Activated CD4-positive, alpha-beta T cell treated with anti-CD3 and anti-CD28 coated beads, Interleukin-2, amount 50 U/mL, for 1 hour (primary cell): ENCODE measurements around the gene SUGCT.

Experiments used
- DNase-seq: peaks from one replicate; pipeline ENCODE4 v3.0.0-alpha.2; 2020

SUGCT gene

DNA sequence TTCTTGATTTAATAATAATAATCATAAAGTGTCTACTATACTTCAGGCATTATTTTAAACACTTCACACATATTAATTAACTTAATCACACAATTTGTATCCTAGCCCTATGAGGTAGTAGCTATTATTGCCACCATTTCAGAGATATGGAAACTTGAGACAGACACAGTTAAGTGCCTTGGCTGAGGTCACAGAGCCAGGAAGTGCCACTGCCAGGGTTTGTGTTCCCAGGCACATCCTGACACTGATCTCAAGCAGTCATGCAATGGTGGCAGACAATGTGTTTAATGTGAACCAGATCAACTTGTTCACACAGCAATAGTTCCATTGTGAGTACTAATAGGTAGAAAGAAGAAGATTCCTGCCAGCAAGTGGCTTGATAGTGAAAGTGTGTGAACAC is 666.0 kb downstream of the SUGCT start:
- DNase-seq = no peak

DNA sequence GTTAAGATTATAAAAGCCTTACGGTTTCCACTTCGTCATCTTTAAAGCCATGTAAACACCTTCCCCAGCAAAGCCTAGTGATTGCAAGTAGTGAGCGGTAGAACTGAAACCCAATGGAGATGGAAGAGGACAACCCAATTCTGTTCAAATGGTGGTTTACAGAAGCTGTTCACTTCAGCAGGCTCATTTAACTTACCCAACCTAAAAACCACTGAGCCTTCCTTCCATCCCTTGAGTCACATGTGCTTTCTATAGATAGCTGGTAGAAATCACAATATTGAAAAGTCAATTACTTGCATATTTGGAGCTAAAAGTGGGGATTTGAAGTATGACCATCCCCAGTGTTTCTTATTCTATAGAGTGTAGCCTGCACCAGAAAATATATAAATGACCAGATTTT is 667.7 kb downstream of the SUGCT start:
- no peak for DNase-seq

DNA sequence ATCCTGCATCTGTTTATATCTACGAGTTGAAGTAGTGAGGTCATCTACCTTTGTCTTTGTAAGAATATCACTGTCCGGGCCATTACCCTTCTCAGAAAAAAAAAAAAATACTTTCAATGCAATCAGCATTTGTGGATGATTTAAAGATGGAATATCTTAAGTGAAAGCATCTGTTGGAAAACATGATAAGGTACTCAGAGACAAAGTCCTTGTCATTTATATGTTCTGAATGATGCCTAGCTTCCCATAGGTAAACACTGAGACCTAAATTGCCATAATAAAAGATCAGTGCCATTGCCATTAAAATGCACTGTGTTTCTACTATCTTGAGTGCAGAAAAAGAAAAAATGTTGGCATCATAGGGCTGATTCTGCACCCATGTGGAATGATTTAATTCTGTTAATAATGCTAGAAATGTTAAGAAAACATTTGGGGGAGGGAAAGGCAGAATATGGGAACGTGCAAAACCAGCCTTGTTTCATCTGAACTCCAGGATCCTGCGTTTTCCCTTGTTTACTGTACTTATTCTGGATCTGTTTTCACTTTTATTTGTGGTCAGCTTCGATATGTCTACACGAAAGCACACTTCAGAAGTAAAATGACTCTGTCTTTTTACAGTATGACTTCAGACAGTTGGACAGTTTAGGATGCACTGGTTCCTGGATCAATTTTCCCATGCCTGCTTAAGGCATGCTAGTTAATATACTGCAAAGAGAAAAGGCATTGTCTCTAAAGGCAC is 669.8 kb downstream of the SUGCT start:
- no peak for DNase-seq

DNA sequence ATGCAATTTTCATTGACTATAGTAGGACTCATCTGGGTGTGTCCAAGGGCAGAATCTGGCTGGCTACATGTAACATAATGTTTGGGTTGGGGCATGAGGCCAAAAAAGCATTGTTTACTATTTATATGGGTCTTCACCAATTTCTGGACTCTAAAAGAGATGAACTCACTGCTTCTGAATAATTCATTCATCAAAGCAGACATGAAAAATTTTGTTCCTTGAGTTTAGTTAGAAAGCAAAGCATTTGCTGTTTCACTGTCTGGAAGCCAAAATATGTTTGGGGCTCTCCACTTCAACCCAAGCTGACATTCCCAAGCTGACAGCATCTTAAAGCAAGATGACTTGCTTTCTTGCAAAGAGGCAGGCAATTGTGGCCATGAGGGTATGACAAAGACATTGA is 670.6 kb downstream of the SUGCT start:
- DNase-seq = no peak

DNA sequence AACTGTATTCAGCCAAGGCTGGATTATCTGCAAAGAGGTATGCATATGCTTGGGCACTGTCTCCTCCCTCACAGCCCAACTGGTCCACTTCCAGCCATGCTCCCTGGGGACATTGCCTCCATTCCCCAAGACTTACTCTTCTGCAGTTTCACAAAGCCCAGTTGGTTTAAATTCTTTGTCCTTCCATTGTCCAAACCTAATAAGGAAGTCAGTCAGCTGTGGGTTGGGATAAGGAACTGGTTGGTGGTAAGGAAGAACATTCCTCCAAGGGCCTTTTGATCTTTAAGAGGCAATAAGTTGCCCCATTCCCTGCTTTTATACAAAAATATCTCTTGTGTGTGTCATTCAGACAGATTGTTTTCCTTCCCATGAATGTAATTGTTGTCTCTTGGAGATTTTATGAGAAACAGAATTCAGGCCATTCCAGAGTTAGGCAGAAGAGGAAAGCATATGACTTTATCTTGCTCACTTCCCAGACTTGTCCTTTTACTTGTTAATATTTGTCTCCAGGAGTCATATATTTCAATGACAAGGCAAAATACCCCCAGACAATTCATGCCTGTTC is 673.7 kb downstream of the SUGCT start:
- no peak for DNase-seq

DNA sequence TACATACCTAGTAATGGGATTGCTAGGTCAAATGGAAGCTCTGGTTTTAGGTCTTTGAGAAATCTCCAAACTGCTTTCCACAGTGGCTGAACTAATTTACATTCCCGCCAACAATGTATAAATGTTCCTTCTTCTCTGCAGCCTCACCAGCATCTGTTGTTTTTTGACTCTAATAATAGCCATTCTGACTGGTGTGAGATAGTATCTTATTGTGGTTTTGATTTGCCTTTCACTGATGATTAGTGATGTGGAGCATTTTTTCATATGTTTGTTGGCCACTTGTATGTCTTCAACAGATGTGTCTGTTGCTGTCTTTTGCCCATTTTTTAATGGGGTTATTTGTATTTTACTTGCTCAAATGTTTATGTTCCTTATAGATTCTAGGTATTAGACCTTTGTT is 675.5 kb downstream of the SUGCT start:
- DNase-seq = no peak

DNA sequence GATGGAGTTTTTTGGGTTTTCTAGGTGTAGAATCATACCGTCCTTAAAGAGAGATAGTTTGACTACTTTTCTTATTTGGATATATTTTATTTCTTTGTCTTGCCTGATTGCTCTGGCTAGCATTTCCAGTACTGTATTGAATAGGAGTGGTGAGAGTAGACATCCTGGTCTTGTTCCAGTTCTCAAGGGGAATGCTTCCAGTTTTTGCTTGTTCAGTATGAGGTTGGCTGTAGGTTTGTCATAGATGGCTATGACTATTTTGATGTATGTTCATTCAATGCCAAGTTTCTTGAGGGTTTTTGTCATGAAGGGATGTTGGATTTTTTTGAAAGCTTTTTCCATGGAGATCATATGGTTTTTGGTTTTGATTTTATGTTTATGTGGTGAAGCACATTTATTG is 676.9 kb downstream of the SUGCT start:
- no peak for DNase-seq

DNA sequence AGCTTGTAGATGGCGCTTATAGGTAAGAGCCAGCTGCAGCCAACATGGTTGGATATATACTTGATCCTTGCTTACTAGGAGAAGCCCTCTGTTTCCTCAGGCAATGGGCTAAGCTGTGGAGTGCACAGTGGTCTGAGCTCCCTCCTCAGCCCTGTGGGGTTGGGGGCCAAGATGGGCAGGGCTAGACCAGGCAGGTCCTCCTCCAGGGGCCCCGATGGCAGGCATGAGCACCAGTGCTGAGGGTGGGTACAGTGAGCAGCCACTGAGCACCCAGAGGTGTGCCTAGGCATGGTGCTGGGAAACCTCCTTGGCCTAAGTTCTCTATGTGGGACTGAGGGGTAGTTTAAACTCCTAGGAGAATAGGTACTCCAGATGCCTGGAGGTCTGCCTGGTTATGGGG is 680.2 kb downstream of the SUGCT start:
- no peak for DNase-seq

DNA sequence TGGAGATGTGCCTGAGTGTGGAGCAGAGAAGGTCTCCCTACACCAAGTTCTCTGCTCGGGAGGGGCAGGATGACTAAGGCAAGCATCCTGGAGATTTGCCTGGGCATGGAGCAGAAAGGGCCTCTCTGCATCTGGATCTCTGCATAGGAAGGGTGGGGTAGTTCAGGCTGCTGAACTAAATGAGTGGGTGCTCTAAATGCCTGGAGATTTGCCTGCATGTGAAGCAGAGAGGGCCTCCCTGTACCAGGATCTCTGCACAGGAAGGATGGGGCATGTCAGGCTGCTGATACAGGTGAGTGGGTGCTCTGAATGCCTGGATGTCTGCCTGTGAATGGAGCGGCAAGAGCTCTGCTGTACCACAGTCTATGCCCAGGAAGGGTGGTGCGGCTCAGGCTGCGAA is 680.7 kb downstream of the SUGCT start:
- DNase-seq = no peak

DNA sequence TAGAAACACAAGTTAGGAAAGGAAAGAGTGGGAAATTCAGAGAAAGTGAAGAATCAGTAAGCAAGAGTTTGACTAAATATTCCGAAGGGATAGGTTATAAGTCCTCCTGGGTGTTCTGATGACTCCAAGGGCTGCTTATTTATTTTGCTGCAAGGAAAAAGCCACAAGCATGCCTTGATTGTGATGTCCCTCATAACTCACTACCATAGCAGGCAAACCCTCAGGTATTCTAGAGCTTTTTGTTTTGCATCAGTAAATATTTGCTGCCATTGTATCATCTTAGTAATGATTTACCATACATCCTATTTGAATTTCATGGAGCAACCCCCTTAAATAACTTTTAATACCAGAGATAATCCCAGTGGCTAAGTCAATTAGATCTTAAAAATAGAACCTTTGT is 688.1 kb downstream of the SUGCT start:
- DNase-seq = no peak

DNA sequence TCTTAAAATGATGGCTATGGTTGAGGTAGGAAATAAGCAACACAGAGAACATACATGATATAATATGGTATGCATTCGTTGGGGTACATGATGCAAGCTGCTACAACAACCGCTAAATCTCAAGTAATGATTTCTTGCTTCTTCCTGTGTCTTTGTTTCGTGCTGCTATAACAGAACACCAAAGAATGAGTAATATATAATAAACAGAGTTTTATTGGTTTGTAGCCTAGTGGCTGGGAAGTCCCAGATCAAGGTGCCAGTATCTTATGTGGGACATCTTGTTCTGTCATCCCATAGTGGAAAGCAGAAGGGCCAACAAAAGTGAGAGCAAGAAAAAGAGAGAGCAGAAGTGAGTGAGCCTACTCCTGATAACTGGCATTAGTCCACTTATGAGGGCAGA is 689.7 kb downstream of the SUGCT start:
- no peak for DNase-seq

DNA sequence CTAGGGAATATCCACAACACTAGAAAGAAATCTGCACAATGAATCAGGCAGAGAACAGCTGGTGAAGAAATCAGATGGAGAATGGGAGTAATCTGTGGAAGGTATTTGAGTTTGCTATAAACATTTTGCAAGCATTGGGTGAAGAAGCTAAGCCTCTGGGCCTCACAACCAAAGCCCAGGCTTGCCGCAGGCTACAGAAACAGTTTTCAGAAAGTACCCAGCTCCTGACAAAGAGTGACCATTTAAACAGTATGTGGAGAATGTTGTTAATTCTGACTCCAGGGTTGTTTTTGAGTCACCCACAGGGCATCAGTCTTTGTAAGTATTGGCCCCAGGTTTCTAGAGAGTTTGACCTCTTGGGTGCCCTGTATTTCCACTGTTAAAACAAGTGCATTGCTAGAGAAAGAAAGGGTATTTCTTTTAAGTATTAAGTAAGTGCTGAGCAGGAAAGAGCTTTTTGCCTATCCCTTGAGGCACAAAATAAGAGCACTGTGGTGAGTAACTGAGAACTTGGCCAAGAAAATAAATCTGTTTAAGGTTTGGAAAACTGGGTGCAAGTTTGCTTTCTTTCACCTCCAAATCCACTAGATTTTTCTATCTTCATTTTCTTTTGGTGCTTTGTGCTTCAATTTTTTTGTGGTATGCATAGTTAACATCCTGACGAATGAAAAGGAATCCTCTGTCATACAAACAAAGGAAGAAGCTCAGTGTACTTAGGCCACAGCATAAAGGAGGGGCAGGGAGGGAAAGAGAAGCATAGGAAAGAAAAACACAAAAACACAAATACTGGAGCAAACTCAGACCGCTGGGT is 691.8 kb downstream of the SUGCT start:
- no peak for DNase-seq

DNA sequence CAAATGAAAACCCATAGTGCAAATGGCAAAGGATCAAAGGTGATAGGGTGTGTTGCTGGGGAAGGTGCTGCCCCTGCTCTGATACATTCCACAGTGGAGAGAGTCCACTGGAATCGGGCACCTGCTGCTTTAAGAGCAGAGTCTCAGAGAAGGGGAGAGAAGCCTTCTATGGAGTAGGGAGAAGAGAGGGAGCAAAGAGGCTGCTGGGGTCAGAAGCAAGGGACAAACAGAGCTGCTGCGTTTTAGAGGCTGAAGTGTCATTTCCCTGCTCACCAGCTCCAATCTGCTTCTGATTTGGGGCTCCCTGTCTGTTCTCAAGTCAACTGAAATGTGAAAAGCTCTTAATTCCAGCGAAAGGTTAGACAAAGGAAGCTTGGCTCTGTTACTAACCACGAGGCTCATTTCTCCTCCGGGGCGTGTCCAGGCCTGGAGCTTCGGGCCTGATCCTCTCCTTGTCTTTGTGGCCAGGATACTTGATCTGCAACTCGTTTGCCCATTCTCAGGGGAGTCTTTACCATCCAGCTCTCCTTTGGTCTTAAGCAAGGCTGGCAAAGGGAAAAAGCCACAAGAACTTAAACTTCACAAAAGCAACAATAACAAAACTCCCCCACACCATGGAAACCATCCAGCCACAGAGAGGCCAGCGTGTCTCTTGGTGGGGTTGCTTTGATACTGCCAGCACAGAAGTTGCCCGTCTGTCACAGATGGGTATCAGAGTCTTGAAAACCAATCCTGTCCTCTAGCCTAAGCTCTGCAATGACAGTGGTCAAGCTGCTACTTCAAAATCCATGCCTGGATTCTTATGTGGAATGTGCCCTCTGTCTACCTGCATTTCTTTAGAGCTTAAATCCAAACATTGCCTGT is 692.6 kb downstream of the SUGCT start:
- no peak for DNase-seq

DNA sequence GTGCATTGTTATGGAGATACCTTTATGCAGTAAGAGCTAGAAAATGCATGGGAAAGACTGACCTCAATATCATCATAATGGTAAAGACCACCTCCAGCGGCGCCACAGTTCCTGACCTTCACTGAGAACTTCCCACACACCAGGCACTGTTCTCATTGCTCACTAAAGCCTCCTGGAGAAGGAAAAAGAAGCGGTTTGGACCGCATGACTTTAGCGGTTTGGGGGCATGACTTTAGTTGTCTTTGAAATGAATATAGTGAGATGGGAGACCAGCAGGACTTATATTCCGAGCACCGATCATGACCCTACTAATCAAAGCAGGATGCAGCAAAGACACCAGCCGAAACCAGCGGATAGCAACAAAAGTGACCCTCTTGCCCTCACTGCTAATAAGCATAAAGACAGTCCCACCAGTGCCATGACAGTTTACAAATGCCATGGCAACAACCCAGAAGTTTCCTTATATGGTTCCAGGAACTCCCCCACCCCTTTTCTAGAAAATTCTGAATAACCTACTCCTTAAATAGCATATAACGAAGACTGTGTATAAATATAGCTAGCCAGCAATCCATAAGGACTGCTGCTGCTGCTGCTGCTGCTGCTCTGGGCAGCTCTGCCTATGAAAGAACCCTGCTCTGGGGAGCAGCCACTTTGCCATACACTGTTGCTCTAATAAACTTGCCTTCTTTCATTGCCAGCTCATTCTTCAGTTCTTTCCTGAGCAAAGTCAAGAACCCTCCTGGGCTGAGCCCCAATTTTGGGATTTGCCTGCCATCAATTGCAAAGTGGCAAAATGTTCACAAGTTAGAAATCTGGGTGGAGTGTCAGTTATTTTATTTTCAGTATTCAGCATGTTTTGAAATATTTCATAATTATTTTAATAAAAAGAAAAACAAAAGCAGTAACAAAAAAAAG is 694.1 kb downstream of the SUGCT start:
- no peak for DNase-seq

DNA sequence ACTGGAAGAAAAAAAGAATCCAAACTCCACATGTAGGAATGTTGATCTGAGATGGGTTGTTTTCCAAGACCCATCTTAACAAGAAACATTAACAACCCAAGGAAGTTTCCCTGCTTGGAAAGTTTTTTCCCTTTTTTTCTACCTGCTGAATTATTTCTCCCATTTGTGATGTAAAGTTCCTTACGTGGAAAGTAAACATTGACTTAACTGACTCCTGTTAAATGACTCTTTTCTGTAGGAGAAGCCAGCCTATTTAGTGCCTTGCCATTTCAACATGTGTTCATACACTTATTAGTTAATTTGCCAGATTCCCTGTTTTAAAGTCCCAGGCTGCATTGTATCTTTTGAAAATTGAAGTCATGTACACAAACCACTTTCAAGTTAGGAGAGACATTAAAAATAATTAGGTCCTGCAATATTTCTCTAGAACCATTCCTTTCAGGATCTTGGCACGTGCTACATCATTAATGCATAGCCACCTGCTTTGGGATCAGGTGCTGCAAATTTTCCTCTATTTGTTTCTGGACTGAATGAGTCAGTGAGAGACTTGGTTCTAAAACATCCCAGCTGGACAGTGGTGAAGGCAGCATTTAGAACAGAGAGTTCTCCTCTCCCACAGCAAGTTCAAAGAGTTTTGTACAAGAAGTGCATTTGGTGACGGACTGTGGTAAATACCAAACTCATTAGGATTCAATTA is 698.5 kb downstream of the SUGCT start:
- no peak for DNase-seq

DNA sequence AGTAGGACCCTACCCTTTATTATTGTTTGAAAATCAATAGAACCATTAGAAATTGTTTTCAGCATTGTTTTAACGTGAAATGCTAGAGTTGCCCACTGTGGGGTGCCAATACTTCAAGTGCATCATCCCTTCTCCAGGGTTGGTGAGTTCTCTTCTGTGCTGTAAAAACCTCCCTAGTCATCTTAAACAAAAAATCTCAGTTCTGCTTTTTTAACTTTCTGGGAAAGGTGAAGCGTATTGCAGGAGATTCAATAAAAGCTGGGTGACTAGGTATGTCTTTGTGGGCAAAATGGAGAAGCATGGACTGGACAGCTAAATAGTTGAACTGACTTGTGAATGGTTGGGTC is 699.1 kb downstream of the SUGCT start:
- no peak for DNase-seq

DNA sequence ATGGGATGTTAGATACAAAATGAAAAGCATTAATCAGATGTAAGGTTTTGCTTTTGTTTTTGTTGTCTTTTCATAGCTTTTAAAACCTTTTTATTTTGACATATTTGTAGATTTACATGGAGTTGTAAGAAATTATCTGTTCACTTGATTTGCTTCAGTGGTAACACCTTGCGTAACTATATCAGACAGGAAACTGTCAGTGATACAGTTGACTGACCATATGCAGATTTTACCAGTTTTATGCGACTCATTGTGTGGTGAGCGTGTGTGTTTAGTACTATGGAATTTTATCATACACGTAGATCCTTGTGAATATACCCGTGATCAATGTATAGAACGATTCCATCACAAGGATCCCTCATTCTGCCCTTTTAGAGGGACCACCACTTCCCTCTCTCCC is 701.4 kb downstream of the SUGCT start:
- DNase-seq = no peak

DNA sequence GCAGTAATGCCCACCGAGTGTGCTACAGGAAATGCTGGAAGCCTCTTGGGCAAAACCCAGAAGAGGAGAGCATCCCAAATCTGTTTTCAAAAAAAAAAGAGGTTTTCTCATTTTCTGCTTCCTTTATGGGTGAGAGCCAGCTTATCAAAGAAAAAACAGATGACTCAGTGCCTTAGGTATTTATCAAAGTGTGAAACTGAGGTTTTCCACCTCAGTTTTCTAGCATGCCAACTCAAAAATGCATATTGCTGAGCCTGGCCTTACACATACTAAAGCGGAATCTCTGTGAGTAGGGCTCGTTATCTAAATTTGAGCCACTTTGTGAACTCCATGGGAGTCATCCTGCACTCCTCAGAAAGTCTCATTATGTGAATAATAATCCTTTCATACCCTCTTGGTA is 705.1 kb downstream of the SUGCT start:
- no peak for DNase-seq

DNA sequence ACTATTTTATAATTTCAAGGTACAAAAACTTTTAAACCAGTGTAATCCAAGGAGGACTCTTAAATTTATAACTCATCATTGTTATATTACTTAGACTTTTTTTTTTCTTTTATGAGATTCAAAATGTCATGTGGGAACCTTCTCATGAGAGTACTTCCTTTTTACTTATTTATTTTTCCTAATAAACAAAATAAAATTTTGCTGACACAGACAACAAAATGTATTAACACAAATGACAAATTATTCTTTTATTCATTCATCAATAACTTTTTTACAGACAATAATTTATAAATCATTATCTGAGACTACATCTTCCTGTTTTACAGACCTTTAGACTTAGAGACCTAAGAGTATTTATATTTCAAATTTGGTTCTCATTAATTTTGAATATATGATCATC is 706.2 kb downstream of the SUGCT start:
- DNase-seq = no peak

DNA sequence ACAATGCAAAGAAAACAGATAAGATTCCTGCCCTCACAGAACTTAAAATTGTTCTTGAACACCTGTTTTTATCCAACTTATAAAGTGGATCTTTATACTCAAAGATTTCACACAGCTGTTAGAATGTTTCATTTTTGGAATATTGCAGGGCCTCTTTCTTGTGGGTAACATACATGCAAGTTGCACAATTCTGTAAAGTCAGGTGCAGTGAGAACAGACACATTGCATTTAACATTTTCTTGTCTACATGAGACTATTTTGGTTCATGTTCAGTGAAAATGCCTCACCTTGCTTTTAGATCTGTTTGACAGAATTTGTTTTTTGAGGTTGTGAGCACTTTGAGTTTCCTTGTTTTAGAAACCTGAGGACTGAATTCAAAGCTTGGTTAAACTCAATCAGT is 707.8 kb downstream of the SUGCT start:
- DNase-seq = no peak

DNA sequence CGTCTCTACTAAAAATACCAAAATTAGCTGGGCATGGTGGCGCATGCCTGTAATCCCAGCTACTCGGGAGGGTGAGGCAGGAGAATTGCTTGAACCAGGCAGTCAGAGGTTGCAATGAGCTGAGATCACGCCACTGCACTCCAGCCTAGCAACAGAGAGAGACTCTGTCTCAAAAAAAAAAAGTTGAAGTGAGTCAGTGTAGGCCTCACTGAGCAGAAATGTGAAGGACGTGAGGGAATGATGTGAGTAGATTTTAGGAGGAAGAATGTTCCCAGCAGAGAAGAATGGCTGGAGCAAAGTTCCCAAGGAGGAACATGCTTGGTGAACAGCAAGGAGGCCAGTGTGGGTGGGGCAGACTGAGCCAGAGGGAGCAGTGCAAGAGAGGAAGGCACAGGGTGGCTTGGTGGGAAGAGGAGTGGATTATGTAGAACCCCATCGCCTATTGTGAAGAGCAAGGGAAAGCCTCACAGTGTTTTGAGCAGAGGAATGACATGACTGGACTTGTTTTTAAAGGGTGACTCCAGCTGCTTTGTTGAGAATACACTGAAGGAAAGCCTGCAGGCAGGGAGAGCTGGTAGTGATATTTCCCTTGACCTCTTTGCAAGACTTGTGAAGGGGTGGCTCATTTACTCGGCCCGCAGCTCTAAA is 708.7 kb downstream of the SUGCT start:
- no peak for DNase-seq
